NCI-H446 treated with DMSO at 0.1 percent for 48 hours (cell line): ENCODE measurements around the gene FSTL5.
"Not testable (repeated sequence)": the region's sequence is repeated elsewhere in the genome, so short reads cannot be mapped to it uniquely, and the experiment has no call there.

Source experiments
- DNase-seq: peaks from one replicate; lab custom pipeline; 2025; lab: John Stamatoyannopoulos, UW

The FSTL5 gene

GRCh38 chr4:161829591-161829990 lies 334.2 kb downstream of the FSTL5 start:
- no peak for DNase-seq

- DNase-seq: no peak
These were observed 335.7 kb downstream of the FSTL5 start for GRCh38 chr4:161828061-161828460.

GRCh38 chr4:161827013-161827412 lies 336.8 kb downstream of the FSTL5 start:
- no peak for DNase-seq

DNA sequence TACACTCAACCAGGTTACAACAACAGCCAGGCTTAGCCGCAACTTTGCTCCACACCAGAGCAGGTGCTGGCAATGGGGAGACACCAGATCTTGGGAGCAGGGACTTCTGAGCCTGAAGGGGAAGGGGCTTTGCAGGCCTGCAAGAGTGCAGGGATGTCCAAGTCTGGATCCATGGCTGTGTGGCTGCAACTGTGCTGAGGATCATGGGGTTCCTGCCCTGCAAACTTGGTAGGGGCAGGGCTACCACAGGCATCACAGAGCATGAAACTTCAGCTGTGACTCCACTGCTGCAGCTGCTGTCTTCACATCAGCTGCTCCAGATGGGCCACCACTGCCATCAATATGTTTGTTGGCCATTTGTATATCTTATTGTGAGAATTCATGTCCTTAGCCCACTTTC lies 340.4 kb downstream of the FSTL5 start:
- DNase-seq: no peak

DNA sequence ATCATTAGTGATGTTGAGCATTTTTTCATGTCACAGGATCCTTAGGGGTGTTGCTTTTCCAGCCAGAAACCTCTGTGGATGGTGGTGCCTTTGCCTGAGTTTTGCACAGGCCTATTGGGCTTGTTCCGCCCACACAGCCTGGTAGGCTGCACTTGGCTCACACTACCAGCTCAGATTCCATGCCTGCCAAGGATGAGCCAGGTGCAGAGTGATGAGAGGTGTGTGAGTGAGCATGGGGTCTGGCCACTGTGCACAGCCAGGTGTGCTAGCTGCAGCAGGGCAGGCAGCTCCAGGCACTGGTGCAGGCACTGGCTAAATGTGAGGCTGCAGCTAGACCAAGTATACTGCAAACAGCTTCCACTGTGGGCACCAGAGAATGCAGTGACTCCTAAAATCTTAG lies 341.6 kb downstream of the FSTL5 start:
- no peak for DNase-seq

DNA sequence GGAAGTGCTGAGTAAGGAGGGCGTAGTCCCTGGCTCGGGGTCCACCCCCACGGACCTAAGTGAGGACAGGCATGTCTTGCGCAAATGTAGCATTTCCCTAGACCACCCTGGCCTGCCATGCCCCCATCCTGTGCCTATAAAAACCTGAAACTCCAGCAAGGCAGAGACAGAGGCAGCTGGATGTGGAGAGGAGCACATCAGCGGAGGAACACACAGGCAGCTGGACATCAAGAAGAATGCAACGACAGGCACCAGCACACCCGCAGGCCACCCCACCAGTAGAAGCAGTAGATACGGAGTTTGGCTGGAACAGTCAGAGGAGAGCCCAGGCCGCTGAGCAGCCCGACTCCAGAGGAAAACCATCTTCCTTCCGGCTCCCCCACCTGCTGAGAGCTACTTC lies 345.9 kb downstream of the FSTL5 start:
- no peak for DNase-seq

DNA sequence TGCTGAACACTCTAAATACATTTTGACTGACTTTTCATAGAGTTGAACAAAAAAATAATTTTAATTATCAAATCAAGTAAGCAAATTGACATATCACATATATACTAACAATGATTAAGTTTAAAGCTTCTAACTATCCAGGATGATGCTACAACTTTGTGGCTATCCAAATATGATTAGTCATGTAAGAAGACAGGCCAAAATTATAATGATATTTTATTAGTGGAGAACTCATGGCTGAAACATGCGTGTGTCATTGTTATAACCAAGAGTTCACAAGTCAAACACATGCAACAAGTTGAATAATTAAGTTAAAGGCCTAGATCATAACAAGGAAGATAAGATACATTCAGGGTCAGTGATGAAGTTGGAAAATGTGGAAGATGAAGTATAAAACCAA lies 346.8 kb downstream of the FSTL5 start:
- no peak for DNase-seq

DNA sequence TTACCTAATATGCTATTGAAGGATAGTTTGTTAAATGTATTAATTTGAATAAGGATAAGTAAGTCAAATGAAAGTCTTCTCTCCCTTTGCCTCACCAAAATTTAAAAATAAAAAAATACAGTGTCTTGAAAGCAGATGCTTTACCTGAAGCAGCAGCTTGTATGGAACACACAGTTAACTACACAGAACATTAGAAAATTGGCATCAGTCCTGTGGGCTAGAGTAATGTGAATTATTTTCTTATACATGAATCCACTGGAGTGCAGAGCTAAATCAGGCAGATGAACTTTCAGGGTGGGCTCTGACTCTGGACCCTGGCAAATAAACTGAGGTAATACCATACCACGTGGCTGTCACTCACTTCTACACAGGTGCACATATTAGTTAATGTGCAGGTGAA lies 348.0 kb downstream of the FSTL5 start:
- DNase-seq: no peak

GRCh38 chr4:161813889-161814288 lies 349.9 kb downstream of the FSTL5 start:
- no peak for DNase-seq

GRCh38 chr4:161813389-161813788 lies 350.4 kb downstream of the FSTL5 start:
- no peak for DNase-seq

DNA sequence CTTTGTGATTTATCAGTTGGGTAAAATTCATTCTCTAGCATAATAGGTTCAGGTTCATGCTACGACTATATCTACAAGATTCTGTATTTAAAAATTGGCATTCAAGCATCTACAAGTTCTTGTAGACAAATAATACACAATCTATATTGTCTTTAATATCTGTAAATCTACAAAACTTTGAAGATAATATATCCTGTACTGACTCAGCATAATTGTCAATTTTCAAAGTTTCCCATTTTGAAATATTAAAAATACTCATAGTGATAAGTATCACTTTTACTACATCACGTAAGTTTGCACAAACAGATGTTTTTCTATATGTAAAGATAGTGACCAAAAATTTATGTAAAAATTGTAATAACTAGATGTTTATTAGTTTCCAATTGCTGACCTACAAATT lies 360.6 kb downstream of the FSTL5 start:
- no peak for DNase-seq

GRCh38 chr4:161799710-161800109 lies 364.1 kb downstream of the FSTL5 start:
- no peak for DNase-seq

DNA sequence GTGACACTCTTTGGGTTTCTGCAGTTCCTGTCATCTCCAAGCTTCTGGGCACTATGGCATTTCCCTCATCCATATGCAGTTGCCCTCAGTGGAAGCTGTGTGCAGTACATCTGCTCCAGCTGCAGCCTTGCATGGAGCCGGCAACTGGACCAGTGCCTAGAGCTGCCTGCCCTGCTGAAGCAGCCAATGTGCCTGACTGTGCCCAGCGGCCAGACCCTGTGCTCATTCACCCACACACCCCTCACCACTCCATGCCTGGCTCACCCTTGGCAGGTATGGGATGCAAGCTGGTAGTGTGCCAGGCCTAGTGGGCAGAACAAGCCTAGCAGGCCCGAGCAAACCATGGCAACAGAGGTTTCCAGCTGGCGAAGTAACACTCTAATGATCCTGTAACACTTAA lies 370.8 kb downstream of the FSTL5 start:
- no peak for DNase-seq

DNA sequence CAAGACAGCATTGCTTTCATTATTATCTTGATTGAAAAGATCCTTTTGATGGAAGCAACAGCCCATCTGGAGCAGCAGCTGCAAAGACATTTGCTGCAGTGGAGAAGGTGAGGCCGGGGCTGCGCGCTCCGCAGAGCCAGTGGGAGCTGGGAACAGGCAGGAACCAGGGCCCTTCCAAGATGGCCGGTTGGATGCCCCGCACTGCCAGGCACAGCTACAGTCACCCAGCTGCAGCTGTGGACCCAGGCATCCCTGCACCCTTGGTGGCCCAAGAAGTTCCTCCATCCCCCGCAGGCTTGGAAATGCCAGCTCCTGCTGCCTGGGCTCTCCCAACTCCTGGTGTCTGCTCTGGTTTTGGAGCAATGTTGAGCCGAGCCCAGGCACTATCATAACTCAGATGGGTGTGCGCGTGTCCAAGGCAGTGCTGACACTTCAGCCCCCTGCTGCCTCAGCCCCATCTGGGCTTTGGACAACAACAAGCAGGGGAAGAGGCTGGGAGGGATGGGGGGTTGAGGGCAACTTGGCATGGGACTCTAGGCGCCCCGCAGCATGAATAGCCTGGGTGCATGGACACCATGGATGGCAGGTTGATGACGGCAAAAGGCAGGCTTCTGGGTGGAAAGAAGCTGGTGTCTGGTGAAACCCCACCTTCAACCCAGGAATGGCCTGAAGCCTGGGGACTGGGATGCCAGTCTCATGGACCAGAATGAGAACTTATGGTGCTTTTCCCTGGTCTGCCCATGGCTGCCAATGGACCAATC lies 371.8 kb downstream of the FSTL5 start:
- no peak for DNase-seq

DNA sequence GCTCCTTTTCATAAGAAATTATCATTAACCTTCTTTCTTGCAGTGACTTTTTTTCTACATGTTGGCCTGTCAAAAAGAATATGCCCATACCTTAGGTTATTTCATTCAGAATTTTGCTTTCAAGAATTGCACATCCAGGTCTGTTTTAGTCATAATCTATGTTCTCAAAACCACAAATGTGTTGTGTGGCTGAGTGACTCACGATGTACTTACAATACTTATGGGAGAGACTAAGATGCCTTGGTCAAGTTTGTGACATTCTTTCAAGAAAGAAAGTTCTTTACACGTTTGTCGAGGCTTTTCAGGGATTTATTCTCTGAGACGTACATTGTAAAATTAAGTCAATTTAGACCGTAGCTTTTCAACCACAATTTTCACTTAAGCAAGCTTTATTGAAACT lies 396.7 kb downstream of the FSTL5 start:
- no peak for DNase-seq

DNA sequence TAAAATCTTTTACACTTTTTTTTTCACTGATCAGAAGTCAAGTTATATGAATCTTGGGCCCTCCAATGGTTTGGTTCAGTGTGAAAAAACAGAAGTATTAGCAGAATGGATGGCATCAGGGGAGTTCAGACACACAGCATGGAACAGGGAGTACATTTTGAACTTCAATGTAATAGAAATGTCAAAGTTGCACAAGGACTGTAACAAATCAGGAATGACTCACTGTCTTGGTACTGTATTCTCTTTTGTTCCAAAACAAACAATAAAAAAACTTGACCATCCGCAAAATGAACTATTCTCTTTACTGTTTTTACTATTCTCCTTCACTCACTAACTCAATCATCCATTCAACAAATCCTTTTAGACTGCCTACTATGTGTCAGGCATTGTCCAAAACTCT lies 401.0 kb downstream of the FSTL5 start:
- DNase-seq: no peak

GRCh38 chr4:161760008-161760407 lies 403.8 kb downstream of the FSTL5 start:
- no peak for DNase-seq

- not testable (repeated sequence) for DNase-seq
These were observed 405.4 kb downstream of the FSTL5 start for GRCh38 chr4:161758412-161758811.

- DNase-seq: no peak
These were observed 434.9 kb downstream of the FSTL5 start for GRCh38 chr4:161728929-161729328.

DNA sequence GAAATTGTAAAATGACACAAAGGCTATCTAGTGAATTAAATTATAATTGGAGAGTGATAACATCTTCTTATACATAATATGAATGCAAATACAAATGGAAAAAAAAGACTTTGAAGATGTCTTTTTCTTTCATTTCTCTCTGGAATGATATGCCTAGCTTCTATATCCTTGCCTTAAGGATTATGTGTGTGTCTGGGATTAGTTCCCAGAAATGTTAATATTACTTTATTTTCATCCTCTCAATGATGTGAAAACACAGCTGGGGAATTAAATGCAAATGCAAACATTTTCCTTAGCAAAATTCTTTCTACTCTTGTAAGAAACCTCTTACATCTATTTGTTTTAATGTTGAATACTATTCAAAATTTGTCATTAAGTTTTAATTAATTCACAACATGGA lies 441.9 kb downstream of the FSTL5 start:
- no peak for DNase-seq

DNA sequence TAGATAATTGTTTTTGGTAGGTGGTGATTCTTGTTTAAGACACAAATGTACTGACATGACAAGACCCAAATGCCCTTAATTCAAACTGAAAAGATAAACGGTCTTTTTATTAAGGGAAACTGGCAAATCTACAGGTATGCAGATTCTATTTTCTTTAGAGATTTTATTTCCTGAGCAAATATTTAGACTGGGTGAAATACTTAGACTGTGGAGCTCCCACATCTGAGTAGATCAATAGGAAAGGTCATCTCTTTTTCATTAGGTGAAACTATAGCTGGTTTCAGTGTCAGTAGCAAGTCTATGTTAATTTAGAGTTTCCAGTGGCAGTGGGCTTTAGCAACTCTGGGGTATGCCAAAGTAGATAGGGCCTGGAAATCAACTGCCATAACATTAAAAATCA lies 446.7 kb downstream of the FSTL5 start:
- DNase-seq: no peak

- no peak for DNase-seq
These were observed 448.9 kb downstream of the FSTL5 start for GRCh38 chr4:161714931-161715330.

DNA sequence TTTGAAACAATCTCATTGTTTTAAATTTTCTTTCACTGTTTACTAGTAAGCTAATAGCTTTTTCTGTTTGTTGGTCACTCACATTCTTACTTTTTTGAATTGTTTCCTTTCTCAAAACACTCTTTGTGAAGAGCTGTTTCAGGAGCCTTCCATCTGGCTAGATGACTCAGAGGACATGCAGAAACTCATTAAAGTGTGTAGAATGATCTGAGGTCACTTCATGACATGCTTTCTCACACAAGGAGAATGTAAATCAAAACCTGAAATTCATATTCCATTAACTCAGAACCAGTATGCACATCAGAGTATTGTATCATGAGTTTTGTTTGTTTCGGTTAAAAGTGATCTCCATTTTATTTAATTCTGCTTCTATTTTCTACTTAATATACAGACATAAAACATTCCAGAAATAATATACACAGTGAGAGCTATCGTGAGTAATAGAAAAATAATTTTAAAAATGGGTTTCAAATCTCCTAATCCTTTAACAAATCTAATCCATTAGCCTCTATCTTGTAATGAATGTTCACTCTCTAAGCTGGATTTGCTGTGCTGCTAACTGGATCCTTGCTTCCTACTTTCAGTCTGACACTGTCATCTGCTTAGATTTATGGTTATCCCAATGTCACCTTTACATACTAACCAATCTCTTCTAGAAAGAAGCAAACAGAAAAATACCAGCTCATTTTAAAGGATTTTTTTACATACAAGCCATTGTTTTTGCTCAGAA lies 449.6 kb downstream of the FSTL5 start:
- DNase-seq: no peak

DNA sequence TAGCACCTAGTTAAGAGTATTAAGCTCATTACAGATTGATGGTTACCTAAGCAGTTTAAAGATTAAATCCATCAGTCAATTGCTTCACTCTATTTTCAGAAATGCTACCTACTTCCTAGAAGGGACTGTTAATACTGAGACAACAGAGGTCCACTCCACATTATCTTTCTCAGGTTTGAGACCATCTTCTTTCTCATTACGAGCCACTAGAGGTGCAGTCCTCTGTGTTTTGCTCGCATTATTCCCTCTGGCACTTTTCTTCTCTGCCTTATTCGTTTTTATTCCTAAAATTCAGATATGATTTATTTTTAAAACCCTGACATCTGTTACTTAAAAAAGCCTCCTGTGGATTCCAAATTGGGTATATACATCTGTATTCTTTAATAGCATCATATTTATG lies 459.1 kb downstream of the FSTL5 start:
- no peak for DNase-seq
